ENCODE data around the gene RABGGTA.

The RABGGTA gene, protein sequence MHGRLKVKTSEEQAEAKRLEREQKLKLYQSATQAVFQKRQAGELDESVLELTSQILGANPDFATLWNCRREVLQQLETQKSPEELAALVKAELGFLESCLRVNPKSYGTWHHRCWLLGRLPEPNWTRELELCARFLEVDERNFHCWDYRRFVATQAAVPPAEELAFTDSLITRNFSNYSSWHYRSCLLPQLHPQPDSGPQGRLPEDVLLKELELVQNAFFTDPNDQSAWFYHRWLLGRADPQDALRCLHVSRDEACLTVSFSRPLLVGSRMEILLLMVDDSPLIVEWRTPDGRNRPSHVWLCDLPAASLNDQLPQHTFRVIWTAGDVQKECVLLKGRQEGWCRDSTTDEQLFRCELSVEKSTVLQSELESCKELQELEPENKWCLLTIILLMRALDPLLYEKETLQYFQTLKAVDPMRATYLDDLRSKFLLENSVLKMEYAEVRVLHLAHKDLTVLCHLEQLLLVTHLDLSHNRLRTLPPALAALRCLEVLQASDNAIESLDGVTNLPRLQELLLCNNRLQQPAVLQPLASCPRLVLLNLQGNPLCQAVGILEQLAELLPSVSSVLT

DNA sequence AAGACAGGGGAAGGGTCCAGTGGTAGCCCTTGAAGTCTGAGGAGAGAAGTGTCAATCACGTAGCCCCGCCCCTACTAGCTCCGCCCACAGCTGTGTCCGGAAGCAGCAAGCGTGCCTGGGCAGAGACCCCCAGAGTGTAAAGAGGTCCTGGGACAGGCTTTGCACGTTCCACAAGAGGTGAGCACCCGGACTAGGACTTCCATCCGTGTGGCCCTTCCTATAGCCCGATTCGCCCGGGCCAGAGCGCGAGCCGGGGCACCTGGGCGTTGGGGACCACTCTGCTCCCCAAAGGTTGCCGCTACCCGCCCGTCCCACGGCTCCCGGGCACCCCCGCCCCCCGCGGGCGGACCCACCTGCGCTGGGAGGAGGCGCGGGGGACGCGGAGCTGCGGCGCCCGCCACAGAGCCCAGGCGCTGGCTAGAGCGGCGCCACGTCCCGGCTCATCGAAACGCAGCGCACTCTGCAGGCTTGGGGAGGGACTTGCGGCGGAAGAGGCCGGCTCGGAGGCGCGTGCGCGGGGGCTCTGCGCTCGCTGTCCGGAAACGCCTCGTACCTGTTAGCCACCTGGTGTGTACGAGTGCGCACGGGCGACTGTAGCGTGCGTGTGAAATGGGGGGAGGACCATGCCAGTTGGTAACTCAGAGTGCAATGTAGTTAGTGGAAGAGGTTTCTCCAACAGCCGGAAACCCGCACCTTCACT is at the start of gene RABGGTA:
Gene RABGGTA, minus strand, starts transcription at position 464 of the 700 bp plus-strand sequence. CDS start 482 bp downstream, outside the sequence.
- peak; percentile 51 for DNase-seq

DNA sequence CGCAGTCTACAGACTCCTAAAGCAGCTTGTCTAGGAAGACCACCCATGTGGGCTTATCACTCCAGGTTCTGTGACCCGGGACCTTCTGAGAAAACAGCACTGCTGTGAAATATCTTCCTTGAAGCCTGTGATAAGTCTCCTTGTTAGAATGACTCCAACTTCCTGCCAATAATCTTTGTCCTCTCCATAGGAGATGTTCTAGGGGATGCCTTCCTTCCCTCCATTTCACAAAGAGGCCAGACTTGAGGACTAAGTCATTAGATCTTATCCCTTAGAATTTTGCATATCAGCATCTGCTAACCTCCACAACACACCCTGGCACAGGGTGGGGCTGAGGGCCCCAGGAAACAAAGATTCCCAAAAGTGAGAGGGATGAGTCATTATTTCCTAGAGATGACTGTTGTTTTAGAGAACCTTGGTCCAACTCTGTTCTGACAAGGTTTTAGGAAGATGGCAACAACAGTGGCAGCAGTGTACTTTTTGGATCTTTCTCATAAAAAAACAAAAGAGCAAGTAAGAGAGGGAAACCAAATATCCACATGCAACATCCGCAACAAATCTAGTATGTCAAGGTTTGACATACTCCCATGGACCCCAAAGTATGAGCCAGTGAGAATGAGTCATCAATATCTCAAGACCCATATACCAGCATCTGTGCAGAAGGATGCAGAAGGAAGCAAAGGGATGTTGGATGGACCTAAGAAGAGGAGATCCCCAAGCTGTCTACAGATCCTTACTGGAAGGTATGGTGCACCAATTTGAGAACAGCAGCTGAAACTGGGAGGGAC is 45.9 kb upstream of the RABGGTA start:
- DNase-seq = no peak

DNA sequence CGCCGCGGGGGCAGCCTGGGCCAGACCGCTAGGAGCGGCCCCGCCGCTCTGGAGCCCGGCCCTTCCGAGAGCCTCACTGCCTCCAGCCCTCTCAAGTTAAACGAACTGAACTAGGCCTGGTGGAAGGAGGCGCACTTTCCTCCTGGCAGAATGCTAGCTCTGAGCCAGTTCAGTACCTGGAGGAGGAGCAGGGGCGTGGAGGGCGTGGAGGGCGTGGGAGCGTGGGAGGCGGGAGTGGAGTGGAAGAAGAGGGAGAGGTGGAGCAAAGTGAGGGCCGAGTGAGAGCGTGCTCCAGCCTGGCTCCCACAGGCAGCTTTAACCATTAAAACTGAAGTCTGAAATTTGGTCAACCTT is 45.2 kb upstream of the RABGGTA start:
- DNase-seq = no peak

DNA sequence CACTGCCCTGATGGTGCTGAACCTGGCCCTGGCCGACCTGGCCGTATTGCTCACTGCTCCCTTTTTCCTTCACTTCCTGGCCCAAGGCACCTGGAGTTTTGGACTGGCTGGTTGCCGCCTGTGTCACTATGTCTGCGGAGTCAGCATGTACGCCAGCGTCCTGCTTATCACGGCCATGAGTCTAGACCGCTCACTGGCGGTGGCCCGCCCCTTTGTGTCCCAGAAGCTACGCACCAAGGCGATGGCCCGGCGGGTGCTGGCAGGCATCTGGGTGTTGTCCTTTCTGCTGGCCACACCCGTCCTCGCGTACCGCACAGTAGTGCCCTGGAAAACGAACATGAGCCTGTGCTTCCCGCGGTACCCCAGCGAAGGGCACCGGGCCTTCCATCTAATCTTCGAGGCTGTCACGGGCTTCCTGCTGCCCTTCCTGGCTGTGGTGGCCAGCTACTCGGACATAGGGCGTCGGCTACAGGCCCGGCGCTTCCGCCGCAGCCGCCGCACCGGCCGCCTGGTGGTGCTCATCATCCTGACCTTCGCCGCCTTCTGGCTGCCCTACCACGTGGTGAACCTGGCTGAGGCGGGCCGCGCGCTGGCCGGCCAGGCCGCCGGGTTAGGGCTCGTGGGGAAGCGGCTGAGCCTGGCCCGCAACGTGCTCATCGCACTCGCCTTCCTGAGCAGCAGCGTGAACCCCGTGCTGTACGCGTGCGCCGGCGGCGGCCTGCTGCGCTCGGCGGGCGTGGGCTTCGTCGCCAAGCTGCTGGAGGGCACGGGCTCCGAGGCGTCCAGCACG is 44.6 kb upstream of the RABGGTA start:
- DNase-seq = no peak

DNA sequence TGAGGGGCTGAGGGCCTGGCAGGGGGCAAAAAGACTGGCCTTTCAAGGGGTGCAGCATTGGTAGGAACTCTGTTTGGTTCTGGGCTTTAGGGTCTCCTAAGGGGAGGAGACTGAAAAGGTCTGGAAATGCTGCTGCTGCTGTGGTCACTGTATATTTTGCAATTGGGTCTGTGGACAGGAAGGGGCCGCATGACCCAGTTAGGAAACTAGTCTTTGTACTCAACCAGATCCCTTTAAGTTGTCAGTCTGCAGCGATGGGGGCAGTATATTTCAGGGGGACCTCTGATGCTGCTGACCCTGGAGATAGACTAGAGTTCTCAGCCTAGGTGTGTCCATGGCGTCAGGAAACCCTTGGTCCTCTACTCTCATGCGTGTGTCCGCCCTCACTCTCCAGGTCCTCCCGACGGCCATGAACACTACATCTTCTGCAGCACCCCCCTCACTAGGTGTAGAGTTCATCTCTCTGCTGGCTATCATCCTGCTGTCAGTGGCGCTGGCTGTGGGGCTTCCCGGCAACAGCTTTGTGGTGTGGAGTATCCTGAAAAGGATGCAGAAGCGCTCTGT is 43.9 kb upstream of the RABGGTA start:
- no peak for DNase-seq

DNA sequence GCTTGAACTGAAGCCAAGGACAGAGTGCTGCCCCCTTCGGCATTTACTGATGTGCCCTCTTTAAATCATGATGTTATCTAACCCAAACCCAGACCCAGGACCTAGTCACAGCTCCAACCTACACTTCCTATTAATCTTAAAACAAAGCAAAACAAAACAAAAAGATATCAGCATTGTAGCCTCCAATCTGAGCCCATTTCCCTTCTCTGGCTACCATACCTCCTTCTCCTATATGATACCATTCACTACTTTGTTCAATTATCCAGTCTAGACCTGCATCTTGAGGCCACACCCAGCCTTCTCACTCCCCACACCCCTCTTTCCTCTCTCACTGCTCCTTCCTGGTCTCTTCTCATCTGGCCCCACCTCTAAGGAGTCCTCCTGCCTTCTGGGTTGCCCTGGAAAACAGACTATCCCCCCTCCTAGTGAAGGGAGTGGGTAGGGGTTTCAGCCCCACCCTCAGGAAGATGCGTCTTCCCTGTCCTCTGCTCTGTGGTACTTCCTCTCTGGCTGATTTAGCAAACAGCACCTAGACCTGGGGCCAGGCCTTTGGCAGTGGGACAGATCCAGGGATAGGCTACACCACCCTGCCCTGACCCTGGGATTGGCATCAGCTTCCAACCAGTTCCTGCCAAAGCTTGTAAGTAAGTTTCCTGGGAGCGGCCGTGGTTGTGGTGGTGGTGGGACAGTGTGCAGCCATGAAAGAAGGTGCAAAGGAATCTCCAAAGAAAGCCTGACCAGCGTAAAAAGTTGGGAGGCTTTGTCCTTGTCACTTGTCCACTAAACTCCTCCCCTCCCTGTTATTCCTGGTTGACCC is 43.2 kb upstream of the RABGGTA start:
- no peak for DNase-seq

DNA sequence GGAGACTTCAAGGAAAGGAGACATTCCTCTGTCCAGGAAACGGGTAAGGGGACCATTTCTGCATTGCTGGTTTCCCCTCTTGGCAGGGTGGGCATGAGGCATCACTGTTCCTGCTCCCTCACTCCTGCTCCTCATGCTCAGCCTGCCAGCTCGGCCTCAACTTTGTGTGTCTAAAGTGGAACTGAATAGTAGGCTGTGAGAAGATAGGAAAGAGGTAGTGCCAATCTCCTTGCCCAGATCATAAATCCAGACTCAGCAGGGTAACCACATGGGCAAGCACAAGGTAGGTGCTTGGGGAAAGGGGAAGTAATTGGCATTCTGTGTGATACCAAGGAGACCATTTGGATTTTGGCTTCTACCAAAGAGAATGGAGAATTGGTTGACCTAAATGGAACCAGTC is 42.5 kb upstream of the RABGGTA start:
- no peak for DNase-seq

DNA sequence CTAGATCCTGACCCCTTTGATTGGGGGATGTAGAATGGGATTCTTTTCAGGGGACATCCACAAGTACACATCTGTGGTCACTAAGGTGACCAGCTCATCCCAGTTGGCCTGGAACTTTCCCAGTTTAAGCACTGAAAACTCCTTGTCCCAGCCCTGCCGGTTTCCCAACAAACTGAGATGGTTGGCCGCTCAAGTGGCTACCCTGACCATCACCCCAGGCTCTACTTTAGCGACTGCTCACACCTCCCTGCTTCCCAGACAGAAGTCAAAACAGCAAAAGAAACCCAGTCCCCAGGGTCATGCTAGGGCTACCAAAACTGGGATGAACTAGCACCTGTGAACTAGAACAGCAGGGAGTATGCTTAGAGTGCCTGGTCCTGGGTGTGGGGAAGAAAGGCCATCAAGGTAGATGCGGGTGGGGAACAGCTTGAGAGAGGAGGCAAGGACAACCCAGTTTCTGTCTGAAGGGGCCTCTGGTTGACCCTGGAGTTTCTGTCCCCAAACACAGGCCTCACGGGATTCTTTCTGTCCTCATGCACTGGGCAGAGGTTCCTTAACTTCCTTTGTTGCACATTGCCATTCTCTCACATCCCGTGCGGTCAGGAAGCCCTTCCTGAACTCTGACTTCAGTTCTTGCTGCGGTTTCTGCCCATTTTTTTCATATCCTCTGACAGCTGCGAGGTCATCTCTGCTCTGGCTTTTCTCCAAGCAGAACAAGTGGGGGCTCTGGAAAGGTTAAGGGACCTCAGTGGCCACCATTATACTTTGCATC is 41.5 kb upstream of the RABGGTA start:
- DNase-seq = no peak

DNA sequence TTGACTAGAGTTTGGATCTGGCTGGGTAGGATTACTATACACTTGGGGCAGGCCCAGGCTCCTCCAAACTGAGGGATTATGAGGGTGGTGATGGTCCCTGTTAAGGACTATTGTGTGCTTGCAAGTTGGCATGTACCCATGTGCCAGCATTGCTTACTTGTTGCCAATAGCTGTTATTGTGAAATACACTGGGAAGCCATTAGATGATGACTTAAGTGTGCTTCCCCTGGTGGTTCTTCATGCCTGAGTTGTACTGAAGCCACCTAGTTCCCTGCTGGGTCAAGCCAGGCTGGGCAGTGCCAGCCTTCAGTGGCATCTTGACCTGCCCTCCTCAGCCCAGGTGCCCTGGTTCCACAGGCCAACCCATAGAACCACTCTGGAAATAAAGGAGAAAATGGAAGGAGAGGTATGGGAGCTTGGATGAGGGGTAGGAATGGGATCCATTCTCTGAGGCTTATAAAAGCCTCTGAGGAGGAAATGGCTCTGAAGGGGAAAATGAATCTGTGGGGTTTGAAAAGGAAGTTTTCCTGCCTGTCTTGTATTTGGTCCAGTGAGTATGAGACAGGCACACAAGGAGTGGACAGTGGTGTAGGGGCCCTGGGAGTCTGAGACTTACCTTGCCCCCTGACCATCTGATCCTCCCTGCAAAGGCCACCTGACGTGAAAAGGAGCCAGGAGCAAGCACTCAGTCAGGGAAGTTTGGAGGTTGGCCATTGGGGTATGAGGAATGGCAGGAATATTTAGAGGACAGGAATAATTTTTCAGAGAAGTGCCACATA is 40.6 kb upstream of the RABGGTA start:
- no peak for DNase-seq

DNA sequence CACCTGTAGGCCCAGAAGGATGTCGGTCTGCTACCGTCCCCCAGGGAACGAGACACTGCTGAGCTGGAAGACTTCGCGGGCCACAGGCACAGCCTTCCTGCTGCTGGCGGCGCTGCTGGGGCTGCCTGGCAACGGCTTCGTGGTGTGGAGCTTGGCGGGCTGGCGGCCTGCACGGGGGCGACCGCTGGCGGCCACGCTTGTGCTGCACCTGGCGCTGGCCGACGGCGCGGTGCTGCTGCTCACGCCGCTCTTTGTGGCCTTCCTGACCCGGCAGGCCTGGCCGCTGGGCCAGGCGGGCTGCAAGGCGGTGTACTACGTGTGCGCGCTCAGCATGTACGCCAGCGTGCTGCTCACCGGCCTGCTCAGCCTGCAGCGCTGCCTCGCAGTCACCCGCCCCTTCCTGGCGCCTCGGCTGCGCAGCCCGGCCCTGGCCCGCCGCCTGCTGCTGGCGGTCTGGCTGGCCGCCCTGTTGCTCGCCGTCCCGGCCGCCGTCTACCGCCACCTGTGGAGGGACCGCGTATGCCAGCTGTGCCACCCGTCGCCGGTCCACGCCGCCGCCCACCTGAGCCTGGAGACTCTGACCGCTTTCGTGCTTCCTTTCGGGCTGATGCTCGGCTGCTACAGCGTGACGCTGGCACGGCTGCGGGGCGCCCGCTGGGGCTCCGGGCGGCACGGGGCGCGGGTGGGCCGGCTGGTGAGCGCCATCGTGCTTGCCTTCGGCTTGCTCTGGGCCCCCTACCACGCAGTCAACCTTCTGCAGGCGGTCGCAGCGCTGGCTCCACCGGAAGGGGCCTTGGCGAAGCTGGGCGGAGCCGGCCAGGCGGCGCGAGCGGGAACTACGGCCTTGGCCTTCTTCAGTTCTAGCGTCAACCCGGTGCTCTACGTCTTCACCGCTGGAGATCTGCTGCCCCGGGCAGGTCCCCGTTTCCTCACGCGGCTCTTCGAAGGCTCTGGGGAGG is 39.5 kb upstream of the RABGGTA start, which contains the start of gene LTB4R:
Gene LTB4R, plus strand, starts transcription at position 857 of the 959 bp plus-strand sequence. CDS start 4,150 bp downstream, outside the sequence.
- peak; percentile 72 for DNase-seq

DNA sequence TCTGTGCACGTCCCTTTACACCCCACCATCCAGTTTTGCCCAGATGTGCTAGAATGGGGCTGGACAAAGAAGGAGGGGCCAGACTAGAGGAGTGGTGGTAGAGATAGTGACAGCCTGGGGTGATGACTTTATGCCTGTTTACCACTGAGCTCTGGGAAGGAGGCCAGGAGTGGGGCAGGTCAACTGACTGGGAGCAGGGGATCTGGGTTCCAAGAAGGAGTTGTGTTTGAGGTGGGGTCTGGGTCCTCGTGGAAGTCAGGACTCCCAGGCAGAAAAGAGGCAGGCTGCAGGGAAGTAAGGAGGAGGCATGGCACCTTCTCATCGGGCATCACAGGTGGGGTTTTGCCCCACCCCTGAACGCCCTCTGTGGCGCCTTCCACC is 38.9 kb upstream of the RABGGTA start:
- no peak for DNase-seq

DNA sequence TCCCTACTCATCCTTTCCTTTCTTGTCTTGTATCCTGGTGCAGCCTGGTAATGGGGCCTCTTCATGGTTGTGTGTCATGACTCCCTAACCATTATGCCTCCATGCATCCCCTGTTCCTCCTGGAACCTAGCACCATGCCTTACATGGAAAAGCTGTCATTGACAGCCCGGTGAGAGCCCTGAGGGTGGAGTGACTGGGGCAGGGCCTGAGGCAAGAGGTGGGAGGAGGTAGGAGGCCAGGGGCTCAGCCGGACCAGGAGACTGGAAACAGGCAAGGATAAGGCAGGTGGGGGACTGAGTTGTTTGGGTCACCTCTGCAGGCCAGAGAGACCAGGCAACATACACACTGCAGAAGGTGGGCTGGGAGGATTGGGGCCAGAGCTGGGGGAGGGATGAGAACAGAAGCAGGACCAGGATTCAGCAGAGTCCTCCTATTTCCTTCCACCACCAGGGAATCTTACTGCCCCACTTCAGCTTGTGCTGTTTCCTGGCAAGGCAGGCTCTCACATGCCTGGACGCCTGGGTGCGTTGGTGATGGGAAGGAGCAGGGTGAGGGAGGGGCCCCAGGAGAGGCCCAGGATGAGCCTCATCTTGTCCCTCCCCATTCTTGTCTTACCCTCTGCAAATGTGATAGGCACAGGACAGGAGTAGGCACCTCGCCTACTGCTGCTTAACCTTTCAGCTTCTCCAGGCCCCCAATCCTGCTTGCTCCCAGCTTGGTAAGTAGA is 38.3 kb upstream of the RABGGTA start, which contains the start of gene LTB4R2:
Gene LTB4R2, plus strand, starts transcription at position 603 of the 727 bp plus-strand sequence. CDS start 525 bp downstream, outside the sequence.
- DNase-seq = no peak

DNA sequence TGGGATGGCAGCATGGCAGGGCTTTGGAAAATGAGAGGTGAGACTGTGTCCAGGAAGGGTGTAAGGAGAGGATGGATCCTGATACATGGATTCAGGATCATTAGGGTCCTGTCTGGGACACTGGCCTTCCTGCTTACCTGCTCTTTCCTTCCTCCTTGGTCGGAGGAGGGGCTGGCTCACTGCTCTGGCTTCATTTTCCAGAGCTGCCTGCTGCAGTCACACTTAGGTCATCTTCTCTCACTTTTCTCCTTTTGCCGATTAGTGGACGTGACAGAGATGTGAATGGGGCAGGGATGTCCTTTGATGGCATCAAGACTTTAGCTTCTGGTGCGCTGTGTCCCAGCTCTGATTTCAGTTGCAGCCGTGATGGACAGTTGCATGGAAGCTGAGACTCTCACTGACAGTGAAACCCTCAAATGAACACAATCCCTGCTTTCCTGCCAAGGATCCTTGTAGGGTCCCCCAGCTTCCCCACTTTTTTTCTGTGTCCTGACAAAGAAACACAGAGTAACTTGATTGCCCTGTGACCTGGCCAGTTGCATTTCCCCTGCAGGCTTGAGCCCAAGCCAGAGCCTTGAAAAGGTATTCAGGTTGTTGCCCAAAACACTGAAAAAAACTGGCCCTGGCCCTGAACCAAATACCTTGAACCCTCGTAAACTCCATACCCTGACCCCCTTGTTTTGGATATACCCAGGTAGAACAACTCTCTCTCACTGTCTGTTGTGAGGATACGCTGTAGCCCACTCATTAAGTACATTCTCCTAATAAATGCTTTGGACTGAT is 37.1 kb upstream of the RABGGTA start:
- no peak for DNase-seq

DNA sequence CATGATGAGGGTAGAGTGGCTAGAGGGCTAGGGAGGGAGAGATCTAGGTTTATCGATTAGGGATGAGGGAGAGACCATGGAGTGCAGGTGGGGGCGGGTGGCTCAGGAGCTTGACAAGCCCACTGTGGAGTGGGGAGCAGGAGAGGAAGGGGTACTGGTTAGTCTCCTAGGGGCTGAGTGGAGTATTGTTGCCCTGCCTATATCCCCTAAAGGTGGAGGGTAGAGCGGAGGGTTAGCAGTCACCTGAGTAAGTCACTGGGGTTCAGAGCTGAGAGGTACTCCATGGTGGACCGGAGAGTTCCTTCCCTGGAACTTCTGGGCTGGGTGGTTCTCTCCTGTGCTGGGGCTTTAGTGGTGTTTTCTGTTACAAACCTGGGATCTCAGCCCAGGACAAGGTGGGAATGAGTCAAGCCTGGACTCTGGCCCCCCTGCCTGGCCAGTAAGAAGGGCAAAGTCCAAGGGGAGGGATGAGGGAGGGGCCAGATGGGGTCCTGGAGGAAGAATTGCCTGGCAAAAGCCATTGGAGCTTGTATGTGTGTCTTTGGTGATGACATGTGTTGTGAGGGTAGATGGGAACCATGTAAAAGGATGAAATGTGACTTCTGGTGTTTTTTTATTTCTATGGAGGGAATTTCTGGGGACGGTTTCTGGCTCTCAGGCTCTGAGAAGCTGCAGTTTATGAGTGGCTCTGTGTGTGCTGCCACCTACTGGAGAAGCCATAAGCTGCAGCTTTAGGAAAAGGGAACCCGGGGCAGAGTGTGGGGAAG is 36.4 kb upstream of the RABGGTA start, which contains the start of gene CIDEB:
Gene CIDEB, minus strand, starts transcription at position 403 of the 767 bp plus-strand sequence. Its CDS starts 119 bp downstream, at position 284.
- no peak for DNase-seq

DNA sequence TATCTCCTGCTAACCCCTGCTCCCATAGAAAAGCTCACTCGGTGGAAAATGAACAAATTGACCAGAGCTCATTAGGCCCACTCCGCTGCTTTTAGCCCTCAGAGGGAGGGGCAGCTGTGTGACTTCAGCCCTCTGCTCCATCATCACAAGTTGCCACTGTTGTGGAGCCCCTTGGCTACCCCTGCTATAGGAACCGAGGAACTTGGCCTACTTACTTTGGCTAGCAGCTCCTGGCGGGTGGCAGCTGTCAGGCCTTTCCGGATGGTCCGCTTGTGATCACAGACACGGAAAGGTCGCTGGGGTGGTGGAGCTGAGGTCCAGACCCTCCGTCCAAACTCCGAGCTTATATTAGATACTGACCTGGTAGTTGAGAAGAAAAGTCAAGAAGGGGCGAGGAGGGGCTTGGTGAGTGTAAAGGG is 35.8 kb upstream of the RABGGTA start:
- DNase-seq = no peak

DNA sequence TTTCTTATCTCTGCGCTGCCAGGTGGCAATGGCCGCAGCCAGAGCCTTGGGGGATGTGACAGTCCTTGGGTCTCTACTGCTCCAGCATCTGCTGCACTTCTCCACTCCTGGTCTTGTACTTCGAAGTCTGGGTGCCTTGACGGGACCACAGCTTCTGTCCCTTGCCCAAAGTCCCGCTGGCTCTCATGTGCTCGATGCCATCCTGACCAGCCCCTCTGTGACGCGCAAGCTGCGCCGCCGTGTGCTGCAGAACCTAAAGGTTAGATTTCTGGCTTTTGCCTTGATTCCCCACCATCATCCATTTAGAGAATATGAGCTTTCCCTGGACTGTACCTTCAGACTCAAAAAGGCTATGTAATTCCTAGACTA is 32.6 kb upstream of the RABGGTA start:
- no peak for DNase-seq
